ENCODE data around the gene CDK5RAP2. TPM values are rescaled to one million over a fixed set of nuclear protein-coding genes. Genes with fewer than 3 reads are reported as not detected.

CDK5RAP2 gene
- total RNA-seq, 1 donor from 2014 or later = 50.8 TPM

DNA sequence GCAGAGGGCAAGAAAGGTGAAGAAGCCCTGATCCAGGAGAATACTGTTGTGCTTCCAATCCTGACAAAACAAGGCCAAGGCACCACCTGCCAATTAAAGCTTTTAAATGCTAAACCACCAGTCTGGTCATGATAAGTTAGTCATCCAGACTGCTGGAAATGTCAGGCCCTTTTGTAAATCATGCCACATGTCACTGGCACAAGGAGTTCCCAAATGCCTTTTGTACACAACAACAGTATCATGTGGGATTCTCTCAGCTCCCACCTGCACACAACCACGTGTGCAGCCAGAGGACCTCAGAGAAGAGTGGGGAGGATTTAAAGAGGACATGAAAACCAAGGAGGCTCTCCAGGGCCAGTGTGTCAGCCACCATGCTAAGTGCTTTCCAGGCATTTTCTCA, 99.3 kb downstream of the CDK5RAP2 start:
- H3K27me3 Mint-ChIP-seq (ENCODE audit: unreplicated experiment) = peaks cover 4% of the 10 kb centered on the region
- no peaks in the 10 kb centered on the region for H3K9me3 Mint-ChIP-seq (ENCODE audit: unreplicated experiment)
- H3K36me3 Mint-ChIP-seq (ENCODE audit: low read depth, unreplicated experiment) = peaks cover 9% of the 10 kb centered on the region
- no peak overlapping the region for H3K27ac Mint-ChIP-seq (ENCODE audit: unreplicated experiment)
- no peak overlapping the region for H3K4me3 Mint-ChIP-seq (ENCODE audit: unreplicated experiment)
- H3K4me1 Mint-ChIP-seq (ENCODE audit: unreplicated experiment) = peaks cover 10% of the 10 kb centered on the region
- TF ChIP-seq, protein P1, sequence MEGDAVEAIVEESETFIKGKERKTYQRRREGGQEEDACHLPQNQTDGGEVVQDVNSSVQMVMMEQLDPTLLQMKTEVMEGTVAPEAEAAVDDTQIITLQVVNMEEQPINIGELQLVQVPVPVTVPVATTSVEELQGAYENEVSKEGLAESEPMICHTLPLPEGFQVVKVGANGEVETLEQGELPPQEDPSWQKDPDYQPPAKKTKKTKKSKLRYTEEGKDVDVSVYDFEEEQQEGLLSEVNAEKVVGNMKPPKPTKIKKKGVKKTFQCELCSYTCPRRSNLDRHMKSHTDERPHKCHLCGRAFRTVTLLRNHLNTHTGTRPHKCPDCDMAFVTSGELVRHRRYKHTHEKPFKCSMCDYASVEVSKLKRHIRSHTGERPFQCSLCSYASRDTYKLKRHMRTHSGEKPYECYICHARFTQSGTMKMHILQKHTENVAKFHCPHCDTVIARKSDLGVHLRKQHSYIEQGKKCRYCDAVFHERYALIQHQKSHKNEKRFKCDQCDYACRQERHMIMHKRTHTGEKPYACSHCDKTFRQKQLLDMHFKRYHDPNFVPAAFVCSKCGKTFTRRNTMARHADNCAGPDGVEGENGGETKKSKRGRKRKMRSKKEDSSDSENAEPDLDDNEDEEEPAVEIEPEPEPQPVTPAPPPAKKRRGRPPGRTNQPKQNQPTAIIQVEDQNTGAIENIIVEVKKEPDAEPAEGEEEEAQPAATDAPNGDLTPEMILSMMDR (IDR thresholded peaks at IDR 0.05; ENCODE audit: unreplicated experiment) = no peak
- no peak for DNase-seq (ENCODE audit: low spot score)

DNA sequence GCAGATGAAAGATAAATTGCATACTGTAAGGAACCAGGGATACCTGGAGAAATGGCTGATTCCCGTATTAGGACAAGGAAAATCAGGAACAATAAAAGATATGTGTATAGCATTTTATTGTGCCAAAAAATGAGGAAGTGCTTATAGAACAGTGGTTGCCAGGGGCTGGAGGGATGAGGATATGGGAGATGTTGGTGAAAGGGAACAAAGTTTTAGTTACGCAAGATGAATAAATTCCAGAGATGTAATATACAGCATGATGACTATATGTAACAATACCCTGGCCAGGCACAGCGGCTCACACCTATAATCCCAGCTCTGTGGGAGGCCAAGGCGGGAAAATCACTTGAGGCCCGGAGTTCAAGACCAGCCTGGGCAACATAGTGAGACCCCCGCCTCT, 101.8 kb downstream of the CDK5RAP2 start:
- no peak for DNase-seq (ENCODE audit: low spot score)
- peak overlapping the region; percentile 36 for H3K27ac Mint-ChIP-seq (ENCODE audit: unreplicated experiment)
- H3K27me3 Mint-ChIP-seq (ENCODE audit: unreplicated experiment) = peaks cover 4% of the 10 kb centered on the region
- H3K36me3 Mint-ChIP-seq (ENCODE audit: low read depth, unreplicated experiment) = peaks cover 7% of the 10 kb centered on the region
- H3K4me3 Mint-ChIP-seq (ENCODE audit: unreplicated experiment) = no peak overlapping the region
- TF ChIP-seq, protein P1 (IDR thresholded peaks at IDR 0.05; ENCODE audit: unreplicated experiment) = no peak
- peaks cover 35% of the 10 kb centered on the region for H3K4me1 Mint-ChIP-seq (ENCODE audit: unreplicated experiment)
- no peaks in the 10 kb centered on the region for H3K9me3 Mint-ChIP-seq (ENCODE audit: unreplicated experiment)

DNA sequence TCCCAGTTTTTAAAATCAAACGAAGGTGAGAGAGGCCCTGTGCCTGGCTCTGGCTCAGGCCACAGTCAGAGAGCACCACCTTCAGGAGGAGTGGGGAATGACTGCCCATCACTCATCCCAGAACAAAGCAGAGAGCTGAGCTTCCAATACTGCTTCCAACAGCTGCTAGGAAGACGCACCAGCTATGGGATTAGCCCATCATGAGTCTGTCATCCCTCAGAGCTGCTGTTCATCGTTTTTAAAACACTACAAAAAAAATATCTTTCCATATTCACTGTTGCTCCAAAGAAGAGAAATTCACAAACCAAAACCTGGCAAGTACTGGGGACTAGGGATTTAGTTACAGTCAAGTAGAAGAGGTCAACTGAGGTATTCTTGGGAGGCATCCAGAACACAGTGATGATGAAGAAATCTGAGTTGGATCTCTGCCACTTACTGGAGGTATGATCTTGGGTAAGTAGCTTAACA, 102.4 kb downstream of the CDK5RAP2 start:
- Mint-ChIP-seq H3K9me3 (ENCODE audit: unreplicated experiment) (no peaks in the 10 kb centered on the region), H3K4me3 (ENCODE audit: unreplicated experiment) (no peak overlapping the region), H3K36me3 (ENCODE audit: low read depth, unreplicated experiment) (peaks cover 6% of the 10 kb centered on the region), H3K27ac (ENCODE audit: unreplicated experiment) (no peak overlapping the region), H3K27me3 (ENCODE audit: unreplicated experiment) (peaks cover 4% of the 10 kb centered on the region), H3K4me1 (ENCODE audit: unreplicated experiment) (peaks cover 38% of the 10 kb centered on the region)
- TF ChIP-seq, protein P1 (IDR thresholded peaks at IDR 0.05; ENCODE audit: unreplicated experiment) = peak; percentile 75
- DNase-seq (ENCODE audit: low spot score) = peak; percentile 78

DNA sequence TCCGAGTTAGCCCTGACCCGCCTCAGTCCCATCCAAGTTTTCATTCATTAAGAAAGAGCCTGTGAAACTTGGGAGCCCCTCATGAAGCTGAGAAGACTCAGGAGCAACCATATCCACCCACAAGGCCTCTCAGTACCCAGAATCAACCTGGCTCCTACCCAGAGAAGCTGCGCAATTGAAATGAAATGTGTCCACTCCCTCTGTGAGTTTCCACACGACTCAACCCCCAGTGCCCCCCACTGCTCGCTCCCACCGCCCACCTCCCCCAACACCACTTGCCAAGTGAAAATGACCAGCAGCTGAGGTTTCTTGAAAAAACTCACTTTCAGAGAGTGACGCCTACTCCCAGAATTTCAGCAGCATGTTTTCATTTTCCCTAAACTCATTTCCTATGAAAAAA, 104.6 kb downstream of the CDK5RAP2 start:
- H3K36me3 Mint-ChIP-seq (ENCODE audit: low read depth, unreplicated experiment) = peaks cover 6% of the 10 kb centered on the region
- H3K27me3 Mint-ChIP-seq (ENCODE audit: unreplicated experiment) = peaks cover 4% of the 10 kb centered on the region
- TF ChIP-seq, protein P1 (IDR thresholded peaks at IDR 0.05; ENCODE audit: unreplicated experiment) = no peak
- peak overlapping the region; percentile 55 for H3K27ac Mint-ChIP-seq (ENCODE audit: unreplicated experiment)
- no peaks in the 10 kb centered on the region for H3K9me3 Mint-ChIP-seq (ENCODE audit: unreplicated experiment)
- no peak overlapping the region for H3K4me3 Mint-ChIP-seq (ENCODE audit: unreplicated experiment)
- no peak for DNase-seq (ENCODE audit: low spot score)
- H3K4me1 Mint-ChIP-seq (ENCODE audit: unreplicated experiment) = peaks cover 39% of the 10 kb centered on the region

DNA sequence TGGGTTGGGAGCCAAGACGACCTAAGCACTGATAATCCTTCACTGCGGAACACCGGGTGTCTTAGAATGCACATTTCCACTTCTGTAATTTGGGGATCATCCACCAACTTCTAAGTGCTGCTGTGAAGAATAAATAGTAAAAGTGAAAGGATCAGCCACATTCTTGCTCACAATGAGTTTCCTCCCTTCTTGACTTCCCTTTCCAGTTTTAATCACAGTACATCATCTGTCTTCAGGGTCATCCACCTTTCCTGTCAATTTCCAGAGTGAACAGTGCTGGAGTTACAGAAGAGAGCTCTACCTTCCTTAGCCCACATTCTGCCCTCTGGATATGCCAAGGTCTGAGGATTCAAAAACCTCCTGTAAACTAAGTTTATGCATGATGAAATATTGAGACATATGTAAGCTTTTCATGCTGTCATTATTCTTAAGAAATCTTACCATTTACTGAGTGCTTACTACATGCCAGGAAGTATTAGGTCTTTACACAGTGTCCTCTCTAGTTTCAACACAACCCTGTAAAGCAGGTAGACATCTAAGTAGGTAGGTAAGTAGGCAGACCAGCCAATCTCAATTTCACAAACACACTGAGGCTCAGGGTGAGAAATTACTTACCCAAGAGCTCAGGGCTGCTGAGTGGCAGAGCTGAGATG, 105.2 kb downstream of the CDK5RAP2 start:
- no peak for DNase-seq (ENCODE audit: low spot score)
- peaks cover 6% of the 10 kb centered on the region for H3K36me3 Mint-ChIP-seq (ENCODE audit: low read depth, unreplicated experiment)
- peak overlapping the region; percentile 55 for H3K27ac Mint-ChIP-seq (ENCODE audit: unreplicated experiment)
- no peaks in the 10 kb centered on the region for H3K9me3 Mint-ChIP-seq (ENCODE audit: unreplicated experiment)
- peaks cover 44% of the 10 kb centered on the region for H3K4me1 Mint-ChIP-seq (ENCODE audit: unreplicated experiment)
- TF ChIP-seq, protein P1 (IDR thresholded peaks at IDR 0.05; ENCODE audit: unreplicated experiment) = no peak
- peaks cover 4% of the 10 kb centered on the region for H3K27me3 Mint-ChIP-seq (ENCODE audit: unreplicated experiment)
- H3K4me3 Mint-ChIP-seq (ENCODE audit: unreplicated experiment) = no peak overlapping the region
